ENCODE data around the gene FAAP100.

FAAP100 gene

GRCh38 chr17:81489998-81490992 is 61.9 kb downstream of the FAAP100 start:
- no peak for TF ChIP-seq CTCF (conservative IDR thresholded peaks at IDR 0.05)
- H3K27ac ChIP-seq = no peak overlapping the region

All from VCaP (cell line).